Stimulated activated CD8-positive, alpha-beta memory T cell treated with anti-CD3 and anti-CD28 coated beads, Interleukin-7, amount 100 ng/mL, for 24 hours (primary cell): ENCODE data around the gene TOP3A.
"Not testable (repeated sequence)": the region's sequence is repeated elsewhere in the genome, so short reads cannot be mapped to it uniquely, and the experiment has no call there.

ENCODE experiments used
- DNase-seq: peaks from one replicate; pipeline ENCODE4 v3.0.0-alpha.2; 2020; ENCODE audit warnings: low read depth

TOP3A gene

GRCh38 chr17:18323507-18324139, 8.8 kb upstream of the TOP3A start:
- DNase-seq, result no peak

GRCh38 chr17:18323007-18323406, 8.2 kb upstream of the TOP3A start:
- no peak for DNase-seq

GRCh38 chr17:18322522-18322921, 7.7 kb upstream of the TOP3A start:
- no peak for DNase-seq

- no peak for DNase-seq
These were observed 6.5 kb upstream of the TOP3A start for GRCh38 chr17:18321309-18321708.

GRCh38 chr17:18320301-18320700, 5.5 kb upstream of the TOP3A start:
- DNase-seq, result no peak

GRCh38 chr17:18319604-18320256, 4.9 kb upstream of the TOP3A start:
- DNase-seq, result no peak

- no peak for DNase-seq
These were observed 4.1 kb upstream of the TOP3A start for GRCh38 chr17:18318771-18319450.

- no peak for DNase-seq
These were observed 3.3 kb upstream of the TOP3A start for GRCh38 chr17:18318117-18318516.

- DNase-seq, result no peak
These were observed 1.2 kb upstream of the TOP3A start for GRCh38 chr17:18315961-18316360.

- DNase-seq, result no peak
These were observed 748 bp upstream of the TOP3A start for GRCh38 chr17:18315562-18315922.

GRCh38 chr17:18314059-18314730, 599 bp downstream of the TOP3A start:
- no peak for DNase-seq

GRCh38 chr17:18309202-18309601, 5.6 kb downstream of the TOP3A start:
- no peak for DNase-seq

GRCh38 chr17:18303206-18303605, 11.6 kb downstream of the TOP3A start:
- DNase-seq, result not testable (repeated sequence)

- DNase-seq, result no peak
These were observed 13.9 kb downstream of the TOP3A start for GRCh38 chr17:18300725-18301480.

- DNase-seq, result not testable (repeated sequence)
These were observed 16.7 kb downstream of the TOP3A start for GRCh38 chr17:18298061-18298460.

GRCh38 chr17:18291718-18292540, 22.9 kb downstream of the TOP3A start:
- DNase-seq, result no peak

GRCh38 chr17:18285296-18285695, 29.5 kb downstream of the TOP3A start:
- no peak for DNase-seq

- DNase-seq, result no peak
These were observed 33.0 kb downstream of the TOP3A start for GRCh38 chr17:18281788-18282187.

- DNase-seq, result no peak
These were observed 33.9 kb downstream of the TOP3A start for GRCh38 chr17:18280766-18281371.

- no peak for DNase-seq
These were observed 34.5 kb downstream of the TOP3A start for GRCh38 chr17:18280249-18280648.

- no peak for DNase-seq
These were observed 35.9 kb downstream of the TOP3A start for GRCh38 chr17:18278867-18279266.
